Omental fat pad (tissue), 4 donors: ENCODE measurements around the gene WFDC2. TPM values are rescaled to one million over a fixed set of nuclear protein-coding genes. Genes with fewer than 3 reads are reported as not detected.

Experiments used
- ATAC-seq: fragments of 150-250 bp; one replicate; pipeline ENCODE4 v1.9.1; 2016; ENCODE audit warnings: mild to moderate bottlenecking, moderate library complexity; ENCODE audit not compliant: low FRiP score
- DNase-seq: peaks from one replicate; pipeline ENCODE4 v3.0.0-alpha.2; 2019; ENCODE audit warnings: low spot score
- total RNA-seq, 4 donors: library from RNA; depleted of rRNA; stranded (reverse); fragments of >200 nt; gene quantifications; one replicate each; pipeline ENCODE4 v1.1.0, GENCODE V29; 2016
- TF ChIP-seq, protein P1 (sequence below), 3 donors: fragments of 450-650 bp; IDR thresholded peaks; one replicate each; pipeline ENCODE4 v1.5.1; 2016 to 2017; ENCODE audit warnings: antibody characterized with exemption in 3 of 3, mild to moderate bottlenecking in 3 of 3, moderate library complexity in 2 of 3

WFDC2 gene
- total RNA-seq, 4 donors from 2014 or later: 3.0 to 8.4 (median 7.0) TPM

- DNase-seq (no peak), ATAC-seq (no peak)
- TF ChIP-seq, protein P1, sequence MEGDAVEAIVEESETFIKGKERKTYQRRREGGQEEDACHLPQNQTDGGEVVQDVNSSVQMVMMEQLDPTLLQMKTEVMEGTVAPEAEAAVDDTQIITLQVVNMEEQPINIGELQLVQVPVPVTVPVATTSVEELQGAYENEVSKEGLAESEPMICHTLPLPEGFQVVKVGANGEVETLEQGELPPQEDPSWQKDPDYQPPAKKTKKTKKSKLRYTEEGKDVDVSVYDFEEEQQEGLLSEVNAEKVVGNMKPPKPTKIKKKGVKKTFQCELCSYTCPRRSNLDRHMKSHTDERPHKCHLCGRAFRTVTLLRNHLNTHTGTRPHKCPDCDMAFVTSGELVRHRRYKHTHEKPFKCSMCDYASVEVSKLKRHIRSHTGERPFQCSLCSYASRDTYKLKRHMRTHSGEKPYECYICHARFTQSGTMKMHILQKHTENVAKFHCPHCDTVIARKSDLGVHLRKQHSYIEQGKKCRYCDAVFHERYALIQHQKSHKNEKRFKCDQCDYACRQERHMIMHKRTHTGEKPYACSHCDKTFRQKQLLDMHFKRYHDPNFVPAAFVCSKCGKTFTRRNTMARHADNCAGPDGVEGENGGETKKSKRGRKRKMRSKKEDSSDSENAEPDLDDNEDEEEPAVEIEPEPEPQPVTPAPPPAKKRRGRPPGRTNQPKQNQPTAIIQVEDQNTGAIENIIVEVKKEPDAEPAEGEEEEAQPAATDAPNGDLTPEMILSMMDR (IDR thresholded peaks at IDR 0.05): no peak
Measured at GRCh38 chr20:45506398-45506797, 36.8 kb downstream of the WFDC2 start.

- TF ChIP-seq, protein P1 (IDR thresholded peaks at IDR 0.05): no peak
- ATAC-seq (no peak), DNase-seq (no peak)
Measured at GRCh38 chr20:45507011-45507820, 37.7 kb downstream of the WFDC2 start.

DNA sequence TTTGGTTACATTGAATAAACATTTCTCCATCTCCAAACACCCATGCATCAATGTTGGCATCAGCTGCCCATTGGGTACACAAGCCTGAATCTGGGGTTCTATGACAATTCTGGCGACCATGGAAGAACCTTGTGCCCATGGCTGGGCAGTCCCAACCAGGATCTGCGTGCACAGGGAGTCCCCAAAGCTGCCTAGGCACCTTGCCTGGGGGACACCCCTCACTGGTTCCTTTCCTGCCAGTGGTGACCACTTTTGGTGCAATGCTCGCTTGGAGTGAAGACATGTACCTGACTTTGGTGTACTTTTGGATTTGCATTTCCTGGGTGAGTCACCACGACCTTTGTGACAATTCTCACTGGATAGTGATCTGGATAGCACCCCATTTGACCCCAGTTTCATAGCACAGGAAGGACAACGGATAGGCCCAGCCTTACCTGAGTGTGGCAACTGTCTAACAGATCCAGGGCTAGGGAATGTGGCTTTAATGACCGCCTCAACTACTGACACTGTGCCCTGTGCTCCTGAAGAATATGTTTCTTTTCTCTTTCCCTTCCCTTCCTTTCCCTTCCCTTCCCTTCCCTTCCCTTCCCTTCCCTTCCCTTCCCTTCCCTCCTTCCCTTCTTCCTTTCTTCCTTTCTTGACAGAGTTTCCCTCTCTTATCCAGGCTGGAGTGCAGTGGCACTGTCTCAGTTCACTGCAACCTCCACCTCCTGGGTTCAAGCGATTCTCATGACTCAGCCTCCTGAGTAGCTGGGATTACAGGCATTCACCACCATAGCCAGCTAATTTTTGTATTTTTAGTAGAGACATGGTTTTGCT lies 38.7 kb downstream of the WFDC2 start:
- ATAC-seq: no peak
- no peak for DNase-seq
- TF ChIP-seq, protein P1 (IDR thresholded peaks at IDR 0.05): no peak

- TF ChIP-seq, protein P1 (IDR thresholded peaks at IDR 0.05): no peak
- DNase-seq (no peak), ATAC-seq (no peak)
Measured at GRCh38 chr20:45509091-45509490, 39.5 kb downstream of the WFDC2 start.

DNA sequence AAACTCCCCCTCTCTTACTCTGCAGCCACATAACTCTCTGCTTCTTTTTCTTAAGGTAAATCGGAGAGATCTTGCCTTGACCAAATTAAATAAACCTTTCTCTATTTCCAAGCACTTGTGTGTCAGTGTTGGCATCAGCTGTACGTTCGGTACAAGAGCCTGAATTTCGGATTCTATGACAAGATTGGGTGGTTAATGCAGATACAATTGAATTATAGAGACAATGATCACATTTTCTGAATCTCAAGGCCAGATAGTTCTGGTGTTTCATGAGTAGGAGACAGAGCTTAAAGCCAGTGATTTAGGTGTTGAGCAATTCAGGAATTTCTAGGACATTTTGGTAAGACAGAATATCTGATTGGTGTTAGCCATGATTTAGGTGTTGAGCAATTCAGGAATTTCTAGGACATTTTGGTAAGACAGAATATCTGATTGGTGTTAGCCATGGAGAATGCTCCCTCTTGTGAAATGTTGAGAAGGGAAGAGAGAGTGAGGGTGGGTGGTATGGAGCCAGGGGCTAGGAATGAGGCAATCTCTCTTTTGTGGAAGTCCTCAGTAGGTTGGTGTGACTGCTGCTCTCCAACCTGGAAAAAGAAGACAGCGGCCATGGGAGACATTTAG lies 40.8 kb downstream of the WFDC2 start:
- DNase-seq (no peak), ATAC-seq (peak; percentile 81)
- TF ChIP-seq, protein P1 (IDR thresholded peaks at IDR 0.05): no peak

DNA sequence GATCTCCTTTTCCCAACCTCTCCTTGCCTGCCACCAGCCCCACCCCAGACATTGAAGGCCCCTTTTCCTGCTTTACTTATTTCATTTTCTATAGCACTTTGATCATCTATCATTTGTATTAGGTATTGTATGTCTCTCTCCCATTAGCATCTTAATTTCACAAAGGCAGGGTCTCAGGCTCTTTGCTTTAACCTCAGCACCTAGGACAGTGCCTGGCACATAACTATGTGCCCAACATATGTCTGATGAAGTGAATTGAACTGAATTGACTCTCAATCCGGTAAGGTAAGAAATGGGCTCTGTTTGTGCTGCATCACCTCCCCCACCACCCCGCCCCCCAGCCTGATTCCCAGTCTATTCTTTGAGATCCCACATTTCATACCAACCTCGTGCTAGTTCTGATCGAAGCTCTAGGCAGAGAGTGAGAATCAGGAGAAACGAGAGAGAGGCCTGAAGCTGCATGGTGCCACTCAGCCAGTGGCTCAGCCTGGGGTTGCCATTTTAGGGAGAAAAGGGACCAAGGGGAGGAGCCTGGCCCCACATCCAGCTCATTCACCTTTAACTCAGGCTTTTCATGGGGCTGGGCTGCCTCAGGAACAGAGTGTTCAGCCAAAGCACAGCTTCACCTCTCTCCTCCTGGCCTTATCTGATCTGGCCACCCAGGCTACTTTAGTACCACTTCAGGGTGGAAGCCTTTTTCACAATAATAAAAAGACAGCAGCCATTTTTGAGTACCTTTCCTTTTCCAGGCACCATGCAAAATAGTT lies 45.8 kb downstream of the WFDC2 start, which contains the start of gene SPINT3:
Gene SPINT3, minus strand, starts transcription at position 476 of the 767 bp plus-strand sequence. Its CDS starts 14 bp downstream, at position 462.
- DNase-seq: no peak
- ATAC-seq: no peak
- TF ChIP-seq, protein P1 (IDR thresholded peaks at IDR 0.05): no peak
